ENCODE results near the gene FAM131B. TPM values are rescaled to one million over a fixed set of nuclear protein-coding genes. Genes with fewer than 3 reads are reported as not detected.

Gene FAM131B
- total RNA-seq, 1 experiment from 2014 or later = 17.3 TPM

- Histone ChIP-seq H3K79me2 (ENCODE audit: insufficient read depth, low read length) (0 out of 2 replicates have a peak, but pooled peaks cover 3% of the 10 kb centered on the region), H3K4me1 (ENCODE audit: insufficient read depth, low read length) (no peaks in the 10 kb centered on the region), H3K9me3 (ENCODE audit: control insufficient read depth, low read depth, low read length) (no peaks in the 10 kb centered on the region), H3K18ac (ENCODE audit: insufficient read length, low read depth, low read length) (no peak overlapping the region), H4K20me1 (ENCODE audit: control insufficient read depth, insufficient read depth, insufficient read length) (no peaks in the 10 kb centered on the region), H4K91ac (ENCODE audit: insufficient read length, low read depth, low read length) (no peak overlapping the region), H2BK15ac (ENCODE audit: low read depth, low read length) (no peak overlapping the region), H2BK5ac (ENCODE audit: insufficient read length, low read length) (no peak overlapping the region), H4K8ac (replicated peaks; ENCODE audit: insufficient read length, low read depth, low read length) (no peak overlapping the region), H2BK12ac (ENCODE audit: insufficient read length, low read depth, low read length) (no peak overlapping the region), H3K56ac (ENCODE audit: insufficient read length, low read depth, low read length) (no peak overlapping the region), H4K5ac (ENCODE audit: insufficient read length, low read depth, low read length) (no peak overlapping the region), H2AFZ (ENCODE audit: low read length) (no peak overlapping the region), H3K27ac (ENCODE audit: insufficient read length, low read depth, low read length) (no peak overlapping the region), H3K23ac (ENCODE audit: insufficient read length, low read depth, low read length) (no peak overlapping the region), H3K4ac (ENCODE audit: low read depth, low read length) (no peak overlapping the region), H2AK5ac (ENCODE audit: insufficient read length, low read length) (no peak overlapping the region), H3K27me3 (ENCODE audit: insufficient read depth, low read length) (no peaks in the 10 kb centered on the region), H2BK20ac (ENCODE audit: low read depth, low read length, poor library complexity, severe bottlenecking) (no peak overlapping the region), H2BK120ac (ENCODE audit: low read depth, low read length, poor library complexity, severe bottlenecking) (no peak overlapping the region), H3T11ph (ENCODE audit: low read length) (no peak overlapping the region), H3K79me1 (ENCODE audit: insufficient read depth, low read depth, low read length, poor library complexity, severe bottlenecking) (no peaks in the 10 kb centered on the region), H3K9ac (ENCODE audit: extremely low read depth, insufficient read length, low read length) (no peak overlapping the region), H3K23me2 (ENCODE audit: insufficient read length, low read depth, low read length, poor library complexity, severe bottlenecking) (no peaks in the 10 kb centered on the region), H3K4me2 (ENCODE audit: insufficient read depth, insufficient read length, low read length) (no peak overlapping the region), H3K14ac (ENCODE audit: insufficient read depth, low read length) (no peak overlapping the region)
- Mint-ChIP-seq H3K9me3 (no peaks in the 10 kb centered on the region), H3K4me3 (no peak overlapping the region), H3K4me1 (peaks cover 3 to 9% of the 10 kb centered on the region in 2 experiments; a peak in 3 of 4 replicates), H3K27ac (no peak overlapping the region), H3K36me3 (ENCODE audit: insufficient read depth in 1 of 3, low read depth in 3 of 3) (peaks cover 65 to 90% (median 87%) of the 10 kb centered on the region in 3 experiments; a peak in 6 of 7 replicates), H3K27me3 (ENCODE audit: low read depth) (peaks cover 2% of the 10 kb centered on the region; the same call in 1 of the 2 replicates)
- WGBS (ENCODE audit: extremely low coverage, insufficient read length, low lambda C conversion rate) = no CpG with 5 or more reads among the region's 20 CpGs
- TF ChIP-seq CTCF (conservative IDR thresholded peaks at IDR 0.05) = no peak
- DNase-seq = no peak
These were observed 37.1 kb upstream of the FAM131B start for GRCh38 chr7:143399642-143400041.
